HepG2 (cell line): ENCODE data around the gene KRCC1. TPM values are rescaled to one million over a fixed set of nuclear protein-coding genes. Genes with fewer than 3 reads are reported as not detected.

Experiments used
- ATAC-seq: fragments of 200-7000 bp; cut with Tn5 transposase; 3 replicates; pipeline ENCODE4 v1.9.1; 2020; ENCODE audit warnings: mild to moderate bottlenecking, moderate library complexity
- BruUV-seq: library from RNA; stranded (reverse); fragments of 400-500 nt; replicated peaks from 2 replicates; lab custom pipeline; 2021; lab: Mats Ljungman, UMichigan
- CTCF ChIA-PET: fragments of 300-600 bp; formaldehyde crosslinking; extraction: SDS; loops from one replicate; lab custom pipeline; 2021; ENCODE audit warnings: low total read pairs, inconsistent platforms, low intra/inter-chr PET ratio; lab: Yijun Ruan, JAX
- POLR2A ChIA-PET: fragments of 350-600 bp; sonication (Branson Sonifier 250); formaldehyde crosslinking; loops from one replicate; lab custom pipeline; 2020; ENCODE audit warnings: antibody characterized with exemption, inconsistent platforms; lab: Yijun Ruan, JAX
- DNase-seq: peaks from one replicate; pipeline ENCODE4 v3.0.0-alpha.2; 2015; ENCODE audit warnings: low spot score
- FAIRE-seq: peaks from 3 replicates; lab custom pipeline; 2011; peaks lifted over from hg19 to GRCh38; lab: Jason Lieb, UNC
- H2AFZ ChIP-seq: one replicate; pipeline ENCODE4 v1.6.1; 2011; ENCODE audit warnings: low read length, inconsistent platforms
- H3K27ac ChIP-seq: fragments of 300-600 bp; 3 replicates; pipeline ENCODE4 v1.8.0; 2011; ENCODE audit warnings: mixed run types, mild to moderate bottlenecking, mixed read lengths, low read length, inconsistent platforms; ENCODE audit not compliant: insufficient read depth; ENCODE audit errors: extremely low read length
- H3K27me3 ChIP-seq, 2 experiments: fragments of 200-600 bp in 1 of 2; 2 replicates in 1 of 2; 3 replicates in 1 of 2; pipeline versions ENCODE4 v1.6.0 to v1.8.0; 2011; ENCODE audit warnings: low read length in 2 of 2, mild to moderate bottlenecking in 2 of 2, moderate library complexity in 2 of 2, inconsistent platforms in 1 of 2; ENCODE audit not compliant: insufficient read depth in 2 of 2, control insufficient read depth in 1 of 2
- H3K36me3 ChIP-seq, 2 experiments: fragments of 200-600 bp in 1 of 2; replicated peaks in 1 of 2; 2 replicates in 1 of 2; 3 replicates in 1 of 2; pipeline versions ENCODE4 v1.5.1 to v1.8.0; 2011; ENCODE audit warnings: low read length in 2 of 2, inconsistent platforms in 1 of 2; ENCODE audit not compliant: insufficient read depth in 2 of 2, control insufficient read depth in 1 of 2
- H3K4me1 ChIP-seq: 2 replicates; pipeline ENCODE4 v1.5.1; 2012; ENCODE audit warnings: low read length, inconsistent platforms; ENCODE audit not compliant: insufficient read depth
- H3K4me2 ChIP-seq: 2 replicates; pipeline ENCODE4 v1.6.0; 2011; ENCODE audit warnings: low read depth, low read length, inconsistent platforms
- H3K4me3 ChIP-seq, 3 experiments: fragments of 200-600 bp in 1 of 3; sonication (generic), shearing (Covaris generic) in 1 of 3; replicated peaks in 1 of 3; 2 replicates each; pipeline ENCODE4 v1.5.1; 2011 to 2016; ENCODE audit warnings: low read length in 3 of 3, inconsistent platforms in 2 of 3, low read depth in 2 of 3, mild to moderate bottlenecking in 2 of 3, control low read depth in 1 of 3, mixed read lengths in 1 of 3; ENCODE audit not compliant: insufficient read depth in 1 of 3
- H3K79me2 ChIP-seq: one replicate; pipeline ENCODE4 v1.6.1; 2011; ENCODE audit warnings: low read length, inconsistent platforms; ENCODE audit not compliant: insufficient read depth
- H3K9ac ChIP-seq: 2 replicates; pipeline ENCODE4 v1.6.0; 2011; ENCODE audit warnings: mild to moderate bottlenecking, low read depth, low read length, inconsistent platforms; ENCODE audit not compliant: insufficient read depth
- H3K9me3 ChIP-seq: 2 replicates; pipeline ENCODE4 v1.5.1; 2012; ENCODE audit warnings: mild to moderate bottlenecking, low read length
- H4K20me1 ChIP-seq: 2 replicates; pipeline ENCODE4 v1.6.0; 2011; ENCODE audit warnings: inconsistent platforms, mild to moderate bottlenecking, low read length, moderate library complexity; ENCODE audit not compliant: insufficient read depth
- MBNL3 ChIP-seq: fragments of 250-450 bp; sonication (Bioruptor Pico); conservative IDR thresholded peaks from 2 replicates; pipeline ENCODE4 v1.8.0; 2022; ENCODE audit warnings: mild to moderate bottlenecking, inconsistent platforms
- MYC ChIP-seq: sonication (generic); formaldehyde crosslinking; IDR thresholded peaks from 2 replicates; pipeline ENCODE4 v1.9.0; 2021; ENCODE audit warnings: missing genetic modification reagents, borderline replicate concordance
- NCOA5 ChIP-seq: sonication (generic); formaldehyde crosslinking; IDR thresholded peaks from 2 replicates; pipeline ENCODE4 v1.4.0; 2020; ENCODE audit warnings: missing genetic modification reagents
- RNF2 ChIP-seq: fragments of 450-650 bp; conservative IDR thresholded peaks from 2 replicates; pipeline ENCODE4 v1.6.1; 2016; ENCODE audit warnings: low read depth
- SP140L ChIP-seq: sonication (generic); formaldehyde crosslinking; IDR thresholded peaks from 2 replicates; pipeline ENCODE4 v1.4.0; 2020; ENCODE audit warnings: missing genetic modification reagents, borderline replicate concordance
- TP53 ChIP-seq: sonication (generic); formaldehyde crosslinking; conservative IDR thresholded peaks from 2 replicates; pipeline ENCODE4 v1.4.0; 2020; ENCODE audit warnings: missing genetic modification reagents
- ZNF10 ChIP-seq: sonication (generic); formaldehyde crosslinking; IDR thresholded peaks from 2 replicates; pipeline ENCODE4 v1.4.0; 2020; ENCODE audit warnings: mild to moderate bottlenecking, low read depth, missing genetic modification reagents, borderline replicate concordance
- ZNF224 ChIP-seq: sonication (generic); formaldehyde crosslinking; IDR thresholded peaks from 2 replicates; pipeline ENCODE4 v1.5.0; 2020; ENCODE audit warnings: mild to moderate bottlenecking, missing genetic modification reagents
- ZNF441 ChIP-seq: sonication (generic); formaldehyde crosslinking; IDR thresholded peaks from 2 replicates; pipeline ENCODE4 v1.7.0; 2021; ENCODE audit warnings: missing genetic modification reagents, borderline replicate concordance
- ZNF746 ChIP-seq: sonication (generic); formaldehyde crosslinking; IDR thresholded peaks from 2 replicates; pipeline ENCODE4 v1.8.0; 2022; ENCODE audit warnings: mild to moderate bottlenecking, missing genetic modification reagents
- in situ Hi-C: cut with HindIII; loops from 2 replicates; pipeline ENCODE4 v1.10.0; 2017; ENCODE audit warnings: low pct_unique_long_range_greater_than_20kb; ENCODE audit not compliant: extremely low pct_ligation_motif_present
- intact Hi-C: fragments of 100-400 bp; cut with micrococcal nuclease; formaldehyde crosslinking; loops from one replicate; pipeline ENCODE4 v1.10.0; 2022; ENCODE audit not compliant: unreplicated experiment
- polyA plus RNA-seq, 8 experiments: library from polyadenylated mRNA; depleted of rRNA in 3 of 8; stranded (reverse) in 7 of 8; unstranded in 1 of 8; fragments of >200 nt; fragmentation: Illumina TruSeq in 4 of 8; extraction: Trizol in 4 of 8; gene quantifications; 2 replicates each; pipeline versions ENCODE4 v1.2.1 to v1.2.3, GENCODE V29; 2011 to 2016; ENCODE audit warnings: low read depth in 4 of 8, missing spikeins in 1 of 8, mixed read lengths in 1 of 8; ENCODE audit not compliant: insufficient read depth in 1 of 8
- total RNA-seq, 5 experiments: library from RNA; depleted of rRNA; stranded (reverse); fragments of >200 nt; fragmentation: Illumina TruSeq; extraction: Trizol; gene quantifications; 2 replicates each; pipeline ENCODE4 v1.2.3, GENCODE V29; 2016; ENCODE audit warnings: low read depth in 1 of 5
- TF ChIP-seq, protein P1 (sequence below): IDR thresholded peaks from 2 replicates; pipeline ENCODE4 v1.6.1; 2016; ENCODE audit warnings: control low read depth
- TF ChIP-seq, protein P2 (sequence below): sonication (generic); formaldehyde crosslinking; IDR thresholded peaks from 2 replicates; pipeline ENCODE4 v1.9.0; 2021; ENCODE audit warnings: missing genetic modification reagents, borderline replicate concordance
- TF ChIP-seq, protein P3 (sequence below), 2 experiments: fragments of 450-650 bp in 1 of 2; sonication (generic) in 1 of 2; formaldehyde crosslinking; IDR thresholded peaks; 2 replicates each; pipeline versions ENCODE4 v1.5.0 to v1.8.0; 2020 to 2022; ENCODE audit warnings: mild to moderate bottlenecking in 1 of 2, missing genetic modification reagents in 1 of 2
- TF ChIP-seq, protein P4 (sequence below): fragments of 450-650 bp; IDR thresholded peaks from 2 replicates; pipeline ENCODE4 v1.6.1; 2016

Gene KRCC1
- total and polyA plus RNA-seq, 2 of the 13 experiments (the other 11 are each of a cell fraction or from before 2014, with no cell fraction given): 6.5 to 7.7 TPM

DNA sequence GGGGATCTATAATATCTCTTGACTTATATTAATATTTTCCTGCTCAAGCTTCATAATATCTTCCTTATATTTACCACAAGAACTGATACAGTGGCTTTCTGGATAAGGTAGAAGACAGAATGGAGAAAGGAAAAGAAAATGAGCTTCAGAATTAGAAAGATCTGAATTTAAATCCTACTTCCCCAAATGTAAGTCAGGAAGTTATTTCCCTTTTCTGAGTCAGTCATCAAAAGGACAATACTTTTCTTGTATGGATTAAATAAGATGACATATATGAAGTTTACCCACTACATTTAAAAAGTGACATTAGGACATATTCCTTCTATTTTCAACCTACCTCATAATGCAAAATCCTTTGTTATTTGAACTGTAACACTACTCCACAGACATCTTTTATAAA is 19.0 kb downstream of the KRCC1 start:
- no peak overlapping the region for H3K4me3 ChIP-seq
- ChIA-PET CTCF (no interaction called here), POLR2A (interaction anchor here (3.0 kb wide), 1 partner anchor 20 kb away, joined by 15 read pairs; the partner anchor contains the start of gene RNU2-63P)
- DNase-seq (no peak), ATAC-seq (no peak)
- no peaks in the 10 kb centered on the region for H3K79me2 ChIP-seq
- no TSS peak for BruUV-seq
- H3K9ac ChIP-seq: no peak overlapping the region
- no peak overlapping the region for H3K4me2 ChIP-seq
- H3K27me3 ChIP-seq: no peaks in the 10 kb centered on the region
- intact Hi-C loops: no loop called here
- H3K4me1 ChIP-seq: peaks cover 17% of the 10 kb centered on the region
- H3K36me3 ChIP-seq: no peaks in the 10 kb centered on the region; a peak in 1 of 5 replicates
- in situ Hi-C loops: no loop called here
- H4K20me1 ChIP-seq: no peaks in the 10 kb centered on the region
- no peak for TF ChIP-seq NCOA5 (CRISPR knock-in tag)
- TF ChIP-seq ZNF224 (CRISPR knock-in tag): no peak
- TF ChIP-seq, protein P1, sequence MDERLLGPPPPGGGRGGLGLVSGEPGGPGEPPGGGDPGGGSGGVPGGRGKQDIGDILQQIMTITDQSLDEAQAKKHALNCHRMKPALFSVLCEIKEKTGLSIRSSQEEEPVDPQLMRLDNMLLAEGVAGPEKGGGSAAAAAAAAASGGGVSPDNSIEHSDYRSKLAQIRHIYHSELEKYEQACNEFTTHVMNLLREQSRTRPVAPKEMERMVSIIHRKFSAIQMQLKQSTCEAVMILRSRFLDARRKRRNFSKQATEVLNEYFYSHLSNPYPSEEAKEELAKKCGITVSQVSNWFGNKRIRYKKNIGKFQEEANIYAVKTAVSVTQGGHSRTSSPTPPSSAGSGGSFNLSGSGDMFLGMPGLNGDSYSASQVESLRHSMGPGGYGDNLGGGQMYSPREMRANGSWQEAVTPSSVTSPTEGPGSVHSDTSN (CRISPR knock-in tag): no peak
- TF ChIP-seq ZNF746 (CRISPR knock-in tag): no peak
- no peak for TF ChIP-seq SP140L (CRISPR knock-in tag)
- TF ChIP-seq ZNF10 (CRISPR knock-in tag): no peak
- no peak for TF ChIP-seq ZNF441 (CRISPR knock-in tag)
- no peak for TF ChIP-seq RNF2
- TF ChIP-seq, protein P2, sequence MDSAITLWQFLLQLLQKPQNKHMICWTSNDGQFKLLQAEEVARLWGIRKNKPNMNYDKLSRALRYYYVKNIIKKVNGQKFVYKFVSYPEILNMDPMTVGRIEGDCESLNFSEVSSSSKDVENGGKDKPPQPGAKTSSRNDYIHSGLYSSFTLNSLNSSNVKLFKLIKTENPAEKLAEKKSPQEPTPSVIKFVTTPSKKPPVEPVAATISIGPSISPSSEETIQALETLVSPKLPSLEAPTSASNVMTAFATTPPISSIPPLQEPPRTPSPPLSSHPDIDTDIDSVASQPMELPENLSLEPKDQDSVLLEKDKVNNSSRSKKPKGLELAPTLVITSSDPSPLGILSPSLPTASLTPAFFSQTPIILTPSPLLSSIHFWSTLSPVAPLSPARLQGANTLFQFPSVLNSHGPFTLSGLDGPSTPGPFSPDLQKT (CRISPR knock-in tag): no peak
- TF ChIP-seq, protein P3, sequence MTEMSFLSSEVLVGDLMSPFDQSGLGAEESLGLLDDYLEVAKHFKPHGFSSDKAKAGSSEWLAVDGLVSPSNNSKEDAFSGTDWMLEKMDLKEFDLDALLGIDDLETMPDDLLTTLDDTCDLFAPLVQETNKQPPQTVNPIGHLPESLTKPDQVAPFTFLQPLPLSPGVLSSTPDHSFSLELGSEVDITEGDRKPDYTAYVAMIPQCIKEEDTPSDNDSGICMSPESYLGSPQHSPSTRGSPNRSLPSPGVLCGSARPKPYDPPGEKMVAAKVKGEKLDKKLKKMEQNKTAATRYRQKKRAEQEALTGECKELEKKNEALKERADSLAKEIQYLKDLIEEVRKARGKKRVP (CRISPR knock-in tag; IDR thresholded peaks at IDR 0.05): no peak
- TF ChIP-seq, protein P4, sequence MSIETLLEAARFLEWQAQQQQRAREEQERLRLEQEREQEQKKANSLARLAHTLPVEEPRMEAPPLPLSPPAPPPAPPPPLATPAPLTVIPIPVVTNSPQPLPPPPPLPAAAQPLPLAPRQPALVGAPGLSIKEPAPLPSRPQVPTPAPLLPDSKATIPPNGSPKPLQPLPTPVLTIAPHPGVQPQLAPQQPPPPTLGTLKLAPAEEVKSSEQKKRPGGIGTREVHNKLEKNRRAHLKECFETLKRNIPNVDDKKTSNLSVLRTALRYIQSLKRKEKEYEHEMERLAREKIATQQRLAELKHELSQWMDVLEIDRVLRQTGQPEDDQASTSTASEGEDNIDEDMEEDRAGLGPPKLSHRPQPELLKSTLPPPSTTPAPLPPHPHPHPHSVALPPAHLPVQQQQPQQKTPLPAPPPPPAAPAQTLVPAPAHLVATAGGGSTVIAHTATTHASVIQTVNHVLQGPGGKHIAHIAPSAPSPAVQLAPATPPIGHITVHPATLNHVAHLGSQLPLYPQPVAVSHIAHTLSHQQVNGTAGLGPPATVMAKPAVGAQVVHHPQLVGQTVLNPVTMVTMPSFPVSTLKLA: no peak
- TF ChIP-seq MYC: no peak
- TF ChIP-seq MBNL3 (CRISPR knock-in tag): no peak
- no peak for TF ChIP-seq TP53
- TF ChIP-seq, all 625 proteins: peak for 0
- FAIRE-seq: no peak
- Histone ChIP-seq H3K9me3 (no peaks in the 10 kb centered on the region), H2AFZ (no peak overlapping the region), H3K27ac (no peak overlapping the region)
